Cardiac muscle cell (in vitro differentiated cells and primary cell): ENCODE data around the gene FAM111A. TPM values are rescaled to one million over a fixed set of nuclear protein-coding genes. Genes with fewer than 3 reads are reported as not detected.
"Not testable (repeated sequence)": the region's sequence is repeated elsewhere in the genome, so short reads cannot be mapped to it uniquely, and the experiment has no call there.

Source experiments
- DNase-seq, 2 donors: peaks; one replicate each; pipeline versions ENCODE4 v3.0.0 to v3.0.0-alpha.2; 2010 to 2017; ENCODE audit warnings: low read depth in 1 of 2, low spot score in 1 of 2
- H3K27ac ChIP-seq: fragments of 200-600 bp; sonication (generic); 2 replicates; pipeline ENCODE4 v1.5.1; 2016
- H3K27me3 ChIP-seq: fragments of 200-600 bp; sonication (generic); 2 replicates; pipeline ENCODE4 v1.6.0; 2016; ENCODE audit warnings: control low read depth
- H3K36me3 ChIP-seq: fragments of 200-600 bp; sonication (generic); 2 replicates; pipeline ENCODE4 v1.5.1; 2016; ENCODE audit warnings: control low read depth
- H3K4me1 ChIP-seq: fragments of 200-600 bp; sonication (generic); 2 replicates; pipeline ENCODE4 v1.8.1; 2017; ENCODE audit warnings: low read depth, mild to moderate bottlenecking, mixed run types
- H3K4me3 ChIP-seq: fragments of 200-600 bp; sonication (generic); 2 replicates; pipeline ENCODE4 v1.5.1; 2016; ENCODE audit warnings: mild to moderate bottlenecking
- H3K9me3 ChIP-seq: fragments of 200-600 bp; sonication (generic); 2 replicates; pipeline ENCODE4 v1.5.1; 2017; ENCODE audit warnings: low read depth, mild to moderate bottlenecking, control low read depth
- CTCF ChIP-seq: IDR thresholded peaks from 2 replicates; pipeline ENCODE4 v1.5.1; 2012; ENCODE audit warnings: low read depth, mild to moderate bottlenecking, low read length
- polyA plus RNA-seq: library from polyadenylated mRNA; unstranded; fragments of >200 nt; fragmentation: Nextera tagmentation; extraction: Ambion mirVana; gene quantifications from 2 replicates; pipeline ENCODE4 v1.2.1, GENCODE V29; 2016
- total RNA-seq: library from RNA; depleted of rRNA; stranded (reverse); fragments of >200 nt; gene quantifications from 2 replicates; pipeline ENCODE4 v1.2.3, GENCODE V29; 2016

The FAM111A gene
- total RNA-seq (1.7 and 6.5 TPM in 2 replicates), polyA plus RNA-seq (1.5 and 5.3 TPM in 2 replicates)

- Histone ChIP-seq H3K4me1 (no peaks in the 10 kb centered on the region), H3K27me3 (peaks cover 57% of the 10 kb centered on the region), H3K27ac (no peak within 1 kb of the TSS), H3K4me3 (peak within 1 kb of the TSS; percentile 53), H3K9me3 (no peaks in the 10 kb centered on the region), H3K36me3 (no peaks in the 10 kb centered on the region)
- TF ChIP-seq CTCF, result peak; percentile 43
- peak; percentile 75 to 90 for DNase-seq
Measured at GRCh38 chr11:59142530-59143507, at the start of gene FAM111A. Gene FAM111A, plus strand, starts transcription at chr11:59142856. Its CDS starts 6,017 bp downstream, at chr11:59148873.

GRCh38 chr11:59093576-59093975 lies 49.1 kb upstream of the FAM111A start:
- H3K27me3 ChIP-seq, H3K9me3 ChIP-seq, H3K4me3 ChIP-seq, H3K4me1 ChIP-seq, H3K27ac ChIP-seq, H3K36me3 ChIP-seq, DNase-seq: not testable (repeated sequence)

GRCh38 chr11:59095225-59095624 lies 47.4 kb upstream of the FAM111A start:
- H3K9me3 ChIP-seq, H3K4me3 ChIP-seq, H3K36me3 ChIP-seq, DNase-seq, H3K27ac ChIP-seq, H3K4me1 ChIP-seq: not testable (repeated sequence)
- peaks cover 10% of the 10 kb centered on the region for H3K27me3 ChIP-seq

- H3K4me1 ChIP-seq, H3K36me3 ChIP-seq, H3K9me3 ChIP-seq, DNase-seq, H3K27ac ChIP-seq, H3K4me3 ChIP-seq: not testable (repeated sequence)
- H3K27me3 ChIP-seq, result peaks cover 17% of the 10 kb centered on the region
Measured at GRCh38 chr11:59095972-59096575, 46.6 kb upstream of the FAM111A start.

GRCh38 chr11:59097113-59097708 lies 45.4 kb upstream of the FAM111A start:
- H3K27ac ChIP-seq, result no peak overlapping the region
- H3K36me3 ChIP-seq, result no peaks in the 10 kb centered on the region
- H3K9me3 ChIP-seq, result no peaks in the 10 kb centered on the region
- no peaks in the 10 kb centered on the region for H3K4me1 ChIP-seq
- DNase-seq, result peak; percentile 55 to 69
- TF ChIP-seq CTCF, result peak; percentile 70
- H3K27me3 ChIP-seq, result peaks cover 28% of the 10 kb centered on the region
- no peak overlapping the region for H3K4me3 ChIP-seq

GRCh38 chr11:59097938-59098337 lies 44.7 kb upstream of the FAM111A start:
- not testable (repeated sequence) for H3K9me3 ChIP-seq, DNase-seq, H3K27ac ChIP-seq, H3K4me1 ChIP-seq, H3K4me3 ChIP-seq, H3K36me3 ChIP-seq
- H3K27me3 ChIP-seq, result peaks cover 33% of the 10 kb centered on the region

- peak; percentile 45 for TF ChIP-seq CTCF
- Histone ChIP-seq H3K4me3 (peak overlapping the region; percentile 15), H3K27ac (no peak overlapping the region), H3K36me3 (no peaks in the 10 kb centered on the region), H3K9me3 (no peaks in the 10 kb centered on the region), H3K4me1 (no peaks in the 10 kb centered on the region), H3K27me3 (peaks cover 54% of the 10 kb centered on the region)
- DNase-seq, result peak; percentile 46 to 66
Measured at GRCh38 chr11:59102259-59102765, 40.3 kb upstream of the FAM111A start.
